ENCODE results near the gene THEMIS.
"Not testable (repeated sequence)": the region's sequence is repeated elsewhere in the genome, so short reads cannot be mapped to it uniquely, and the experiment has no call there.

The THEMIS gene

DNA sequence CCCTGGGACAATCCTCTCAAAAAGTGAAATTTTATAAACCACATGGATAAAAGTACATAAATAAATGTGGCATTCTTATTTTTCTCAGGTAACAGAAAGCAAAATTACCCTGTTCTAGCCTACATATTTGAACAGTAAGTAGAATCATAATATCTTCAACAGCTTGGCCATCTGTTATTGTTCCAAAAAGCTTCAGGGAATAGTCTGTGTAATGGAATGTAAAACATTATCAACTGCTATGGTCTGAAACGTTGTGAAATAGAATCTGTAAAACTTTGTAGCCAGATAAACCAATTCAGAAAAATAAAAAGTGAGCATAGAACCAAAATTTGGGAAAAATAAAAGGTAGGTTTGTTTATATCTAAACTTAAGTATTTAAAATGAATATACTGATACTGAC, 114.7 kb downstream of the THEMIS start:
- H3K27me3 ChIP-seq (replicated peaks; ENCODE audit: insufficient read depth, low read length) = no peaks in the 10 kb centered on the region
- H4K20me1 ChIP-seq (ENCODE audit: insufficient read depth, low read length) = no peaks in the 10 kb centered on the region
- no peaks in the 10 kb centered on the region for H3K4me1 ChIP-seq (ENCODE audit: low read length)
- H2AFZ ChIP-seq (ENCODE audit: low read length) = no peak overlapping the region
- DNase-seq = no peak
- no peak overlapping the region for H3K9ac ChIP-seq (ENCODE audit: low read length)
- H3K79me2 ChIP-seq (ENCODE audit: low read length) = no peaks in the 10 kb centered on the region
- H3K9me2 ChIP-seq (replicated peaks; ENCODE audit: insufficient read depth, low read length) = no peaks in the 10 kb centered on the region
- no peak overlapping the region for H3K27ac ChIP-seq (ENCODE audit: low read length)
- H3K36me3 ChIP-seq (replicated peaks; ENCODE audit: insufficient read depth, low read length) = no peaks in the 10 kb centered on the region
- no peak overlapping the region for H3K4me2 ChIP-seq (ENCODE audit: low read depth, low read length)
- no peaks in the 10 kb centered on the region for H3K9me3 ChIP-seq (replicated peaks; ENCODE audit: insufficient read depth, low read length)
- H3K4me3 ChIP-seq (ENCODE audit: low read length) = no peak overlapping the region
- no peaks in the 10 kb centered on the region for H3F3A ChIP-seq (ENCODE audit: insufficient read depth, low read length)
- TF ChIP-seq EZH2phosphoT487 (IDR thresholded peaks at IDR 0.05; ENCODE audit: low read length) (no peak), EZH2 (optimal IDR thresholded peaks at IDR 0.05; ENCODE audit: low read depth, low read length) (no peak)
- TF ChIP-seq, protein P1, sequence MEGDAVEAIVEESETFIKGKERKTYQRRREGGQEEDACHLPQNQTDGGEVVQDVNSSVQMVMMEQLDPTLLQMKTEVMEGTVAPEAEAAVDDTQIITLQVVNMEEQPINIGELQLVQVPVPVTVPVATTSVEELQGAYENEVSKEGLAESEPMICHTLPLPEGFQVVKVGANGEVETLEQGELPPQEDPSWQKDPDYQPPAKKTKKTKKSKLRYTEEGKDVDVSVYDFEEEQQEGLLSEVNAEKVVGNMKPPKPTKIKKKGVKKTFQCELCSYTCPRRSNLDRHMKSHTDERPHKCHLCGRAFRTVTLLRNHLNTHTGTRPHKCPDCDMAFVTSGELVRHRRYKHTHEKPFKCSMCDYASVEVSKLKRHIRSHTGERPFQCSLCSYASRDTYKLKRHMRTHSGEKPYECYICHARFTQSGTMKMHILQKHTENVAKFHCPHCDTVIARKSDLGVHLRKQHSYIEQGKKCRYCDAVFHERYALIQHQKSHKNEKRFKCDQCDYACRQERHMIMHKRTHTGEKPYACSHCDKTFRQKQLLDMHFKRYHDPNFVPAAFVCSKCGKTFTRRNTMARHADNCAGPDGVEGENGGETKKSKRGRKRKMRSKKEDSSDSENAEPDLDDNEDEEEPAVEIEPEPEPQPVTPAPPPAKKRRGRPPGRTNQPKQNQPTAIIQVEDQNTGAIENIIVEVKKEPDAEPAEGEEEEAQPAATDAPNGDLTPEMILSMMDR (IDR thresholded peaks at IDR 0.05; ENCODE audit: low read length) = no peak

DNA sequence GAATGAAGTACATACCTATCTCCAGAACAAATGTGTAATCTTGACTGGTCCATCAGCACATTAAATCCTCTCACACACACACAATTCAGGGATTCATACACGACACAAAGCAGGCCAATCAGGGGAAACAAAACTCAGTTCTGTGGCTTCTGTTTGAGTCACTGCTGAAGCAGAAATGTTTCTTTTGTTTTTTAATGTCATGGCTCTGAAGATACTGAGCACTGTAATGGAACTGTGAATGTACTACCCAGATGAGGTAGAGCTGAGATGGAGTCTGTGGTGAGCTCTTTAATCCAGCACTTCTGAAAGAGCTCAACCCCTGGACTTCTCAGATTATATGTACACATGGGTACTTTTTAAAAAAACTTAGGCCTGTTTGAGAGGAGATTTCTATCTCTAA, 116.4 kb downstream of the THEMIS start:
- H3K9me2 ChIP-seq (replicated peaks; ENCODE audit: insufficient read depth, low read length) = no peaks in the 10 kb centered on the region
- no peak overlapping the region for H3K9ac ChIP-seq (ENCODE audit: low read length)
- H3K9me3 ChIP-seq (replicated peaks; ENCODE audit: insufficient read depth, low read length) = no peaks in the 10 kb centered on the region
- H2AFZ ChIP-seq (ENCODE audit: low read length) = no peak overlapping the region
- no peak overlapping the region for H3K4me2 ChIP-seq (ENCODE audit: low read depth, low read length)
- H3F3A ChIP-seq (ENCODE audit: insufficient read depth, low read length) = no peaks in the 10 kb centered on the region
- H3K79me2 ChIP-seq (ENCODE audit: low read length) = no peaks in the 10 kb centered on the region
- H4K20me1 ChIP-seq (ENCODE audit: insufficient read depth, low read length) = no peaks in the 10 kb centered on the region
- no peaks in the 10 kb centered on the region for H3K36me3 ChIP-seq (replicated peaks; ENCODE audit: insufficient read depth, low read length)
- H3K27me3 ChIP-seq (replicated peaks; ENCODE audit: insufficient read depth, low read length) = no peaks in the 10 kb centered on the region
- no peak overlapping the region for H3K27ac ChIP-seq (ENCODE audit: low read length)
- H3K4me3 ChIP-seq (ENCODE audit: low read length) = no peak overlapping the region
- DNase-seq = no peak
- H3K4me1 ChIP-seq (ENCODE audit: low read length) = no peaks in the 10 kb centered on the region
- TF ChIP-seq, protein P1 (IDR thresholded peaks at IDR 0.05; ENCODE audit: low read length) = no peak
- TF ChIP-seq EZH2 (optimal IDR thresholded peaks at IDR 0.05; ENCODE audit: low read depth, low read length) = no peak
- no peak for TF ChIP-seq EZH2phosphoT487 (IDR thresholded peaks at IDR 0.05; ENCODE audit: low read length)

DNA sequence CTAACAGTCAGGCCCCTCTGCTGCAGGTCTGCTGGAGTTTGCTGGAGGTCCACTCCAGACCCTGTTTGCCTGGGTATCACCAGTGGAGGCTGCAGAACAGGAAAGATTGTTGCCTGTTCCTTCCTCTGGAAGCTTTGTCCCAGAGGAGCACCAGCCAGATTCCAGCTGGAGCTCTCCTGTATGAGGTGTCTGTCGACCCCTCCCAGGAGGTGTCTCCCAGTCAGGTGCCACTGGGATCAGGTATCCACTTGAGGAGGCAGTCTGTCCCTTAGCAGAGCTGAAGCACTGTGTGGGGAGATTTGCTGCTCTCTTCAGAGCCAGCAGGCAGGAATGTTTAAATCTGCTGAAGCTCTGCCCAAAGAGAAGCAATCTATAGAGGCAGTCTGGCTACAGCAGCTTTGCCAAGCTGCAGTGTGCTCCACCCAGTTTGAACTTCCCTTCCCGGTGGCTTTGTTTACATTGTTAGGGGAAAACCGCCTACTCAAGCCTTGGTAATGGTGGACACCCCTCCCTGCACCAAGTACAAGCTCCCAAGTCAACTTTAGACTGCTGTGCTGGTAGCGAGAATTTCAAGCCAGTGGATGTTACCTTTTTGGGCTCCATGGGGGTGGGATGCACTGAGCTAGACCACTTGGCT, 119.1 kb downstream of the THEMIS start:
- H3K9ac ChIP-seq (ENCODE audit: low read length); H3K4me2 ChIP-seq (ENCODE audit: low read depth, low read length); H3K4me3 ChIP-seq (ENCODE audit: low read length); H3K36me3 ChIP-seq (replicated peaks; ENCODE audit: insufficient read depth, low read length); H4K20me1 ChIP-seq (ENCODE audit: insufficient read depth, low read length); H3K9me2 ChIP-seq (replicated peaks; ENCODE audit: insufficient read depth, low read length); H3F3A ChIP-seq (ENCODE audit: insufficient read depth, low read length); H2AFZ ChIP-seq (ENCODE audit: low read length); H3K9me3 ChIP-seq (replicated peaks; ENCODE audit: insufficient read depth, low read length); DNase-seq; H3K79me2 ChIP-seq (ENCODE audit: low read length); H3K4me1 ChIP-seq (ENCODE audit: low read length); H3K27ac ChIP-seq (ENCODE audit: low read length); H3K27me3 ChIP-seq (replicated peaks; ENCODE audit: insufficient read depth, low read length): not testable (repeated sequence)

DNA sequence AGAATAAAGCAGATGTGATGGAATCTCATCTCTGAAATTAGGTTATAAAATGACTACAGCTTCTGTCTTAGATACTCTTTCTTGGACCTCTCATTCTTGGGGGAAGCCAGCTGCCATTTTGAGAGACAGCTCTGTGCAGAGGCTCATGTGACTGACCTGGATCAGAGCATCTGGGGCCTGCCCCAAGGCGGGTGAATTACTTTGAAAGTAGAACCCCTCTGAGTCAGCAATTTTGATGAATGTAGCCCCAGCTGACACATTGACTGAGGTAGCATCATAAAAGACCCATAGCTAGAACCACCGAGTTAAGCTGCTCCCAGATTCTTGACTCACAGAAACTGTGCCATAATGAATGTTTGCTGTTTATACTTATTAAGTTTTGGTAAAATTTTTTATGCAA, 124.5 kb downstream of the THEMIS start:
- no peaks in the 10 kb centered on the region for H3K79me2 ChIP-seq (ENCODE audit: low read length)
- no peaks in the 10 kb centered on the region for H3K36me3 ChIP-seq (replicated peaks; ENCODE audit: insufficient read depth, low read length)
- DNase-seq = no peak
- H3K4me1 ChIP-seq (ENCODE audit: low read length) = no peaks in the 10 kb centered on the region
- H3K27me3 ChIP-seq (replicated peaks; ENCODE audit: insufficient read depth, low read length) = no peaks in the 10 kb centered on the region
- H3K4me2 ChIP-seq (ENCODE audit: low read depth, low read length) = no peak overlapping the region
- H3K27ac ChIP-seq (ENCODE audit: low read length) = no peak overlapping the region
- no peak overlapping the region for H2AFZ ChIP-seq (ENCODE audit: low read length)
- TF ChIP-seq, protein P1 (IDR thresholded peaks at IDR 0.05; ENCODE audit: low read length) = no peak
- no peaks in the 10 kb centered on the region for H3F3A ChIP-seq (ENCODE audit: insufficient read depth, low read length)
- H3K9me2 ChIP-seq (replicated peaks; ENCODE audit: insufficient read depth, low read length) = no peaks in the 10 kb centered on the region
- H3K4me3 ChIP-seq (ENCODE audit: low read length) = no peak overlapping the region
- H3K9ac ChIP-seq (ENCODE audit: low read length) = no peak overlapping the region
- H4K20me1 ChIP-seq (ENCODE audit: insufficient read depth, low read length) = no peaks in the 10 kb centered on the region
- no peaks in the 10 kb centered on the region for H3K9me3 ChIP-seq (replicated peaks; ENCODE audit: insufficient read depth, low read length)

Measured in MM.1S (cell line).